H9 (cell line): ENCODE measurements around the gene ROR1. TPM values are rescaled to one million over a fixed set of nuclear protein-coding genes. Genes with fewer than 3 reads are reported as not detected.

Experiments
- DNase-seq: peaks from one replicate; pipeline ENCODE4 v3.0.0-alpha.2; 2017
- H2AFZ ChIP-seq: one replicate; pipeline ENCODE4 v1.6.1; 2013; ENCODE audit warnings: mild to moderate bottlenecking, low read length, control low read depth, moderate library complexity
- H2AK5ac ChIP-seq: 2 replicates; pipeline ENCODE4 v1.6.1; 2013; ENCODE audit warnings: low read length, control low read depth, mixed read lengths; ENCODE audit not compliant: insufficient read length
- H2BK120ac ChIP-seq: one replicate; pipeline ENCODE4 v1.6.1; 2013; ENCODE audit warnings: low read depth, mild to moderate bottlenecking, low read length, control low read depth, inconsistent platforms; ENCODE audit not compliant: poor library complexity, severe bottlenecking
- H2BK12ac ChIP-seq: 2 replicates; pipeline ENCODE4 v1.6.1; 2013; ENCODE audit warnings: low read length, control low read depth, mixed read lengths, low read depth; ENCODE audit not compliant: insufficient read length
- H2BK15ac ChIP-seq: 2 replicates; pipeline ENCODE4 v1.6.1; 2013; ENCODE audit warnings: low read depth, low read length, control low read depth
- H2BK20ac ChIP-seq: one replicate; pipeline ENCODE4 v1.6.1; 2013; ENCODE audit warnings: low read depth, mild to moderate bottlenecking, low read length, control low read depth, inconsistent platforms; ENCODE audit not compliant: poor library complexity, severe bottlenecking
- H2BK5ac ChIP-seq: 2 replicates; pipeline ENCODE4 v1.6.1; 2013; ENCODE audit warnings: low read length, control low read depth, mixed read lengths; ENCODE audit not compliant: insufficient read length
- H3K14ac ChIP-seq: 2 replicates; pipeline ENCODE4 v1.6.1; 2013; ENCODE audit warnings: low read length, control low read depth; ENCODE audit not compliant: insufficient read depth
- H3K18ac ChIP-seq: 2 replicates; pipeline ENCODE4 v1.6.1; 2013; ENCODE audit warnings: low read depth, mild to moderate bottlenecking, mixed read lengths, low read length, control low read depth; ENCODE audit not compliant: insufficient read length
- H3K23ac ChIP-seq: 2 replicates; pipeline ENCODE4 v1.6.1; 2013; ENCODE audit warnings: low read length, control low read depth, mixed read lengths, low read depth; ENCODE audit not compliant: insufficient read length
- H3K23me2 ChIP-seq: 2 replicates; pipeline ENCODE4 v1.6.1; 2013; ENCODE audit warnings: low read depth, mild to moderate bottlenecking, mixed read lengths, low read length, control low read depth; ENCODE audit not compliant: insufficient read length, poor library complexity, severe bottlenecking
- H3K27ac ChIP-seq: 2 replicates; pipeline ENCODE4 v1.5.1; 2013; ENCODE audit warnings: low read length, control low read depth, mixed read lengths, low read depth; ENCODE audit not compliant: insufficient read length
- H3K27me3 ChIP-seq: 2 replicates; pipeline ENCODE4 v1.6.1; 2013; ENCODE audit warnings: low read length, control low read depth, inconsistent platforms; ENCODE audit not compliant: insufficient read depth
- H3K4ac ChIP-seq: 2 replicates; pipeline ENCODE4 v1.6.1; 2013; ENCODE audit warnings: low read depth, mild to moderate bottlenecking, control low read depth, inconsistent platforms, low read length, moderate library complexity
- H3K4me1 ChIP-seq: 2 replicates; pipeline ENCODE4 v1.6.1; 2013; ENCODE audit warnings: low read length, control low read depth, inconsistent platforms; ENCODE audit not compliant: insufficient read depth
- H3K4me2 ChIP-seq: 2 replicates; pipeline ENCODE4 v1.6.1; 2013; ENCODE audit warnings: low read length, control low read depth, mixed read lengths; ENCODE audit not compliant: insufficient read length, insufficient read depth
- H3K56ac ChIP-seq: 2 replicates; pipeline ENCODE4 v1.6.1; 2013; ENCODE audit warnings: low read depth, mild to moderate bottlenecking, mixed read lengths, low read length, control low read depth; ENCODE audit not compliant: insufficient read length
- H3K79me1 ChIP-seq: 2 replicates; pipeline ENCODE4 v1.6.1; 2013; ENCODE audit warnings: low read depth, mild to moderate bottlenecking, moderate library complexity, low read length, control low read depth, inconsistent platforms; ENCODE audit not compliant: insufficient read depth, poor library complexity, severe bottlenecking
- H3K79me2 ChIP-seq: 2 replicates; pipeline ENCODE4 v1.6.1; 2013; ENCODE audit warnings: low read length, control low read depth, inconsistent platforms; ENCODE audit not compliant: insufficient read depth
- H3K9ac ChIP-seq: 2 replicates; pipeline ENCODE4 v1.6.1; 2013; ENCODE audit warnings: low read length, control low read depth, mixed read lengths; ENCODE audit not compliant: insufficient read length; ENCODE audit errors: extremely low read depth
- H3K9me3 ChIP-seq: one replicate; pipeline ENCODE4 v1.6.1; 2013; ENCODE audit warnings: low read depth, low read length, inconsistent platforms; ENCODE audit not compliant: control insufficient read depth
- H3T11ph ChIP-seq: one replicate; pipeline ENCODE4 v1.6.1; 2013; ENCODE audit warnings: mild to moderate bottlenecking, low read length, control low read depth, inconsistent platforms
- H4K20me1 ChIP-seq: one replicate; pipeline ENCODE4 v1.6.1; 2013; ENCODE audit not compliant: control insufficient read depth, insufficient read length, insufficient read depth
- H4K5ac ChIP-seq: 2 replicates; pipeline ENCODE4 v1.6.1; 2013; ENCODE audit warnings: low read depth, mild to moderate bottlenecking, mixed read lengths, low read length, control low read depth; ENCODE audit not compliant: insufficient read length
- H4K8ac ChIP-seq: replicated peaks from 2 replicates; pipeline ENCODE4 v1.6.1; 2013; ENCODE audit warnings: low read length, control low read depth, mixed read lengths, low read depth; ENCODE audit not compliant: insufficient read length
- H4K91ac ChIP-seq: 2 replicates; pipeline ENCODE4 v1.6.1; 2013; ENCODE audit warnings: low read depth, mild to moderate bottlenecking, moderate library complexity, mixed read lengths, low read length, control low read depth; ENCODE audit not compliant: insufficient read length
- H3K27ac Mint-ChIP-seq, 3 experiments: 2 replicates in 2 of 3; 3 replicates in 1 of 3; pipeline ENCODE4 v1.8.0; 2020 to 2021; ENCODE audit warnings: mixed read lengths in 3 of 3, mild to moderate bottlenecking in 1 of 3, moderate library complexity in 1 of 3
- H3K27me3 Mint-ChIP-seq: 2 replicates; pipeline ENCODE4 v1.8.0; 2021; ENCODE audit warnings: low read depth, mild to moderate bottlenecking, moderate library complexity, mixed read lengths
- H3K36me3 Mint-ChIP-seq, 3 experiments: 2 replicates in 2 of 3; 3 replicates in 1 of 3; pipeline ENCODE4 v1.8.0; 2020 to 2021; ENCODE audit warnings: low read depth in 3 of 3, mixed read lengths in 3 of 3; ENCODE audit not compliant: insufficient read depth in 1 of 3
- H3K4me1 Mint-ChIP-seq, 2 experiments: 2 replicates each; pipeline ENCODE4 v1.8.0; 2020; ENCODE audit warnings: mixed read lengths in 2 of 2
- H3K4me3 Mint-ChIP-seq, 2 experiments: 2 replicates in 1 of 2; 3 replicates in 1 of 2; pipeline ENCODE4 v1.8.0; 2020 to 2021; ENCODE audit warnings: mild to moderate bottlenecking in 2 of 2, mixed read lengths in 2 of 2, moderate library complexity in 1 of 2
- H3K9me3 Mint-ChIP-seq, 2 experiments: 2 replicates in 1 of 2; 3 replicates in 1 of 2; pipeline ENCODE4 v1.8.0; 2020; ENCODE audit warnings: mild to moderate bottlenecking in 2 of 2, mixed read lengths in 2 of 2, moderate library complexity in 1 of 2
- WGBS: extraction: QIAGEN DNeasy Blood & Tissue Kit; methylation state at CpG from one replicate; pipeline ENCODE4 v1.1.7; 2013; ENCODE audit warnings: missing lambda C conversion rate, low lambda C conversion rate, mixed read lengths; ENCODE audit not compliant: insufficient read length; ENCODE audit errors: extremely low coverage; 5-methylcytosine and 5-hydroxymethylcytosine counted together
- total RNA-seq: library from RNA; stranded (reverse); gene quantifications from 2 replicates; pipeline ENCODE4 v1.2.1, GENCODE V29; 2021
- TF ChIP-seq, protein P1 (sequence below): fragments of 200-600 bp; sonication (generic); conservative IDR thresholded peaks from 3 replicates; pipeline ENCODE4 v1.8.0; 2021; ENCODE audit warnings: antibody characterized with exemption, mild to moderate bottlenecking

The ROR1 gene
- total RNA-seq, 1 experiment from 2014 or later = 75.9 TPM

- no peaks in the 10 kb centered on the region for H3K79me2 ChIP-seq
- no peak overlapping the region for H2AFZ ChIP-seq
- H4K91ac ChIP-seq = no peak overlapping the region
- no peak overlapping the region for H3K4ac ChIP-seq
- Mint-ChIP-seq H3K36me3 (no peaks in the 10 kb centered on the region), H3K27me3 (no peaks in the 10 kb centered on the region), H3K27ac (no peak overlapping the region), H3K4me3 (no peak overlapping the region), H3K9me3 (peaks cover 0 to 2% of the 10 kb centered on the region in 2 experiments; a peak in 1 of 5 replicates), H3K4me1 (peaks cover 2 to 17% of the 10 kb centered on the region in 2 experiments; a peak in 1 of 4 replicates)
- no peak overlapping the region for H3K9ac ChIP-seq
- no peak overlapping the region for H3T11ph ChIP-seq
- no peak overlapping the region for H3K23ac ChIP-seq
- no peak overlapping the region for H2BK5ac ChIP-seq
- no peak overlapping the region for H4K8ac ChIP-seq
- H3K4me1 ChIP-seq = no peaks in the 10 kb centered on the region
- H2BK12ac ChIP-seq = no peak overlapping the region
- no peak overlapping the region for H3K18ac ChIP-seq
- H2BK20ac ChIP-seq = no peak overlapping the region
- H3K56ac ChIP-seq = no peak overlapping the region
- no CpG with 5 or more reads among the region's 3 CpGs for whole genome bisulfite sequencing
- no peak overlapping the region for H2BK120ac ChIP-seq
- H3K23me2 ChIP-seq = no peaks in the 10 kb centered on the region
- no peak overlapping the region for H3K4me2 ChIP-seq
- no peaks in the 10 kb centered on the region for H3K9me3 ChIP-seq
- no peak overlapping the region for H3K14ac ChIP-seq
- no peak overlapping the region for H3K27ac ChIP-seq
- peaks cover 2% of the 10 kb centered on the region for H3K79me1 ChIP-seq
- H4K20me1 ChIP-seq = no peaks in the 10 kb centered on the region
- H3K27me3 ChIP-seq = no peaks in the 10 kb centered on the region
- H2AK5ac ChIP-seq = no peak overlapping the region
- no peak overlapping the region for H2BK15ac ChIP-seq
- no peak for DNase-seq
- TF ChIP-seq, protein P1, sequence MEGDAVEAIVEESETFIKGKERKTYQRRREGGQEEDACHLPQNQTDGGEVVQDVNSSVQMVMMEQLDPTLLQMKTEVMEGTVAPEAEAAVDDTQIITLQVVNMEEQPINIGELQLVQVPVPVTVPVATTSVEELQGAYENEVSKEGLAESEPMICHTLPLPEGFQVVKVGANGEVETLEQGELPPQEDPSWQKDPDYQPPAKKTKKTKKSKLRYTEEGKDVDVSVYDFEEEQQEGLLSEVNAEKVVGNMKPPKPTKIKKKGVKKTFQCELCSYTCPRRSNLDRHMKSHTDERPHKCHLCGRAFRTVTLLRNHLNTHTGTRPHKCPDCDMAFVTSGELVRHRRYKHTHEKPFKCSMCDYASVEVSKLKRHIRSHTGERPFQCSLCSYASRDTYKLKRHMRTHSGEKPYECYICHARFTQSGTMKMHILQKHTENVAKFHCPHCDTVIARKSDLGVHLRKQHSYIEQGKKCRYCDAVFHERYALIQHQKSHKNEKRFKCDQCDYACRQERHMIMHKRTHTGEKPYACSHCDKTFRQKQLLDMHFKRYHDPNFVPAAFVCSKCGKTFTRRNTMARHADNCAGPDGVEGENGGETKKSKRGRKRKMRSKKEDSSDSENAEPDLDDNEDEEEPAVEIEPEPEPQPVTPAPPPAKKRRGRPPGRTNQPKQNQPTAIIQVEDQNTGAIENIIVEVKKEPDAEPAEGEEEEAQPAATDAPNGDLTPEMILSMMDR = no peak
- no peak overlapping the region for H4K5ac ChIP-seq
These were observed 316.6 kb downstream of the ROR1 start for GRCh38 chr1:64090436-64090835.
